GM21717 (cell line): ENCODE data around the gene KAZN.

ENCODE experiments used
- ATAC-seq: cut with Tn5 transposase; IDR thresholded peaks from one replicate; pipeline ENCODE4 v1.9.1; 2021; ENCODE audit warnings: mild to moderate bottlenecking, moderate library complexity; ENCODE audit not compliant: unreplicated experiment

The KAZN gene

GRCh38 chr1:14897997-14898645 lies 299.6 kb downstream of the KAZN start:
- no peak for ATAC-seq

GRCh38 chr1:14899686-14900085 lies 301.2 kb downstream of the KAZN start:
- no peak for ATAC-seq

GRCh38 chr1:14901371-14901954 lies 303.0 kb downstream of the KAZN start:
- ATAC-seq, result no peak

GRCh38 chr1:14903922-14904321 lies 305.4 kb downstream of the KAZN start:
- ATAC-seq, result no peak

- ATAC-seq, result no peak
Measured at GRCh38 chr1:14906665-14907064, 308.2 kb downstream of the KAZN start.

- no peak for ATAC-seq
Measured at GRCh38 chr1:14907416-14907815, 308.9 kb downstream of the KAZN start.

- no peak for ATAC-seq
Measured at GRCh38 chr1:14909273-14909672, 310.8 kb downstream of the KAZN start.

GRCh38 chr1:14909920-14910460 lies 311.5 kb downstream of the KAZN start:
- no peak for ATAC-seq

GRCh38 chr1:14910984-14911721 lies 312.7 kb downstream of the KAZN start:
- ATAC-seq, result no peak

GRCh38 chr1:14912839-14913481 lies 314.5 kb downstream of the KAZN start:
- no peak for ATAC-seq

GRCh38 chr1:14913482-14914177 lies 315.1 kb downstream of the KAZN start:
- ATAC-seq, result peak; percentile 49

- ATAC-seq, result no peak
Measured at GRCh38 chr1:14914351-14914988, 316.0 kb downstream of the KAZN start.

- no peak for ATAC-seq
Measured at GRCh38 chr1:14915356-14916054, 317.0 kb downstream of the KAZN start.

- no peak for ATAC-seq
Measured at GRCh38 chr1:14919289-14919688, 320.8 kb downstream of the KAZN start.

- no peak for ATAC-seq
Measured at GRCh38 chr1:14919751-14920150, 321.3 kb downstream of the KAZN start.

GRCh38 chr1:14921057-14921456 lies 322.6 kb downstream of the KAZN start:
- ATAC-seq, result no peak

- ATAC-seq, result no peak
Measured at GRCh38 chr1:14922942-14923726, 324.6 kb downstream of the KAZN start.

GRCh38 chr1:14923727-14924452 lies 325.4 kb downstream of the KAZN start:
- no peak for ATAC-seq
